Ovary (tissue), 9 donors: ENCODE measurements around the gene JPH3. TPM values are rescaled to one million over a fixed set of nuclear protein-coding genes. Genes with fewer than 3 reads are reported as not detected.
A peak's percentile ranks its signal among the peaks of the same experiment; 100 is the strongest.

Experiments
- DNase-seq, 5 donors: peaks; one replicate each; pipeline ENCODE4 v3.0.0-alpha.2; 2019 to 2020
- H3K27ac ChIP-seq, 2 donors: fragments of 200-600 bp; one replicate each; pipeline versions ENCODE4 v1.5.1 to v1.8.0; 2019 to 2022
- H3K27me3 ChIP-seq: fragments of 200-600 bp; one replicate; pipeline ENCODE4 v1.8.0; 2022
- H3K36me3 ChIP-seq: fragments of 200-600 bp; sonication (generic); one replicate; pipeline ENCODE4 v1.5.1; 2019
- H3K4me1 ChIP-seq: one replicate; pipeline ENCODE4 v1.8.1; 2013; ENCODE audit warnings: mild to moderate bottlenecking, moderate library complexity; ENCODE audit not compliant: insufficient read depth
- H3K4me3 ChIP-seq: fragments of 200-600 bp; sonication (generic); one replicate; pipeline ENCODE4 v1.5.1; 2017
- H3K9me3 ChIP-seq, 2 donors: fragments of 200-600 bp in 1 of 2; sonication (generic) in 1 of 2; one replicate each; pipeline versions ENCODE4 v1.5.1 to v1.8.1; 2013 to 2019; ENCODE audit warnings: mild to moderate bottlenecking in 1 of 2, moderate library complexity in 1 of 2
- CTCF ChIP-seq, 3 donors: fragments of 450-650 bp in 2 of 3; fragments of 200-600 bp in 1 of 3; IDR thresholded peaks; one replicate each; pipeline versions ENCODE4 v1.5.1 to v1.8.0; 2016 to 2022; ENCODE audit warnings: antibody characterized with exemption in 3 of 3, mild to moderate bottlenecking in 1 of 3
- EP300 ChIP-seq: sonication (generic); formaldehyde crosslinking; IDR thresholded peaks from one replicate; pipeline ENCODE4 v1.6.1; 2017; ENCODE audit warnings: antibody characterized with exemption
- POLR2A ChIP-seq: fragments of 450-650 bp; IDR thresholded peaks from one replicate; pipeline ENCODE4 v1.6.1; 2017; ENCODE audit warnings: antibody characterized with exemption, mild to moderate bottlenecking, moderate library complexity
- WGBS, 3 donors: extraction: QIAGEN DNeasy Blood & Tissue Kit in 1 of 3; methylation state at CpG; one replicate each; pipeline versions ENCODE4 v1.1.5 to v1.1.7; 2013 to 2017; 5-methylcytosine and 5-hydroxymethylcytosine counted together
- intact Hi-C, 4 donors: fragments of 100-400 bp; cut with DNase I; formaldehyde crosslinking; loops; one replicate each; pipeline versions ENCODE4 v1.11.0 to v1.15.1; 2022 to 2023
- polyA plus RNA-seq, 2 donors: library from polyadenylated mRNA; stranded (reverse); fragments of 200-250 nt in 1 of 2; fragments of 350-450 nt in 1 of 2; fragmentation: Illumina TruSeq in 1 of 2; extraction: RNeasy Lipid Tissue Mini Kit (QIAGEN cat#74804) in 1 of 2; gene quantifications; one replicate each; pipeline ENCODE4 v1.2.3, GENCODE V29; 2013 to 2014
- total RNA-seq, 7 donors: library from RNA; depleted of rRNA in 2 of 7; stranded (reverse); fragments of >200 nt in 2 of 7; fragmentation: NEBNext Ultra II Directional in 3 of 7; extraction: Animal tissue kit (Norgen Biotek cat#: 25700) in 3 of 7; gene quantifications; one replicate each; pipeline versions ENCODE4 v1.1.0 to v1.2.4, GENCODE V29; 2016 to 2023
- donor health status: DM: no; HTN: no; CAD: no; lungs with moderate emphysema.
- donor health status: DM: no; HTN: no; CAD: no.
- donor health status: Bipolar disorder and iron deficiency.
- donor health status: DM: yes; HTN: yes; CAD: no.
- donor health status: DM: no; HTN: no; CAD: no.
- donor health status: DM: yes; HTN: yes; CAD: no.

JPH3 gene
- total and polyA plus RNA-seq, 9 donors: 0.11 to 0.62 (median 0.30) TPM; not detected in 3

- DNase-seq: no peak
- Histone ChIP-seq H3K36me3 (no peaks in the 10 kb centered on the region), H3K27ac (no peak overlapping the region), H3K9me3 (no peaks in the 10 kb centered on the region), H3K27me3 (peaks cover 5% of the 10 kb centered on the region), H3K4me3 (no peak overlapping the region), H3K4me1 (peaks cover 1% of the 10 kb centered on the region)
- WGBS, 3 donors: 65 to 78% (median 69%) methylated on average over 13 of the region's 13 CpGs
- intact Hi-C loops: no loop called here
- no peak for TF ChIP-seq POLR2A
- TF ChIP-seq EP300: no peak
- no peak for TF ChIP-seq CTCF (IDR thresholded peaks at IDR 0.05)
These were observed 5.6 kb downstream of the JPH3 start for GRCh38 chr16:87607871-87608270.

- Histone ChIP-seq H3K9me3 (no peaks in the 10 kb centered on the region), H3K27me3 (peaks cover 4% of the 10 kb centered on the region), H3K4me3 (no peak overlapping the region), H3K36me3 (no peaks in the 10 kb centered on the region), H3K27ac (no peak overlapping the region), H3K4me1 (no peaks in the 10 kb centered on the region)
- DNase-seq: peak; percentile 46 to 81 (median 78)
- WGBS, 3 donors: 31 to 42% (median 32%) methylated on average over 20 of the region's 20 CpGs
- intact Hi-C loops: no loop called here
- TF ChIP-seq EP300 (no peak), CTCF (IDR thresholded peaks at IDR 0.05) (no peak), POLR2A (no peak)
These were observed 6.2 kb downstream of the JPH3 start for GRCh38 chr16:87608400-87608985.

- Histone ChIP-seq H3K36me3 (no peaks in the 10 kb centered on the region), H3K9me3 (no peaks in the 10 kb centered on the region), H3K27me3 (no peaks in the 10 kb centered on the region), H3K27ac (no peak overlapping the region), H3K4me3 (no peak overlapping the region), H3K4me1 (no peaks in the 10 kb centered on the region)
- 63 to 75% (median 71%) methylated on average over 9 of the region's 9 CpGs for WGBS, 3 donors
- intact Hi-C loops: no loop called here
- TF ChIP-seq EP300 (no peak), CTCF (IDR thresholded peaks at IDR 0.05) (no peak), POLR2A (no peak)
- no peak for DNase-seq
These were observed 7.7 kb downstream of the JPH3 start for GRCh38 chr16:87610026-87610425.

- H3K4me3 ChIP-seq: no peak overlapping the region
- no peak for TF ChIP-seq POLR2A
- TF ChIP-seq EP300: no peak
- TF ChIP-seq CTCF (IDR thresholded peaks at IDR 0.05): no peak
- H3K4me1 ChIP-seq: no peaks in the 10 kb centered on the region
- H3K27me3 ChIP-seq: no peaks in the 10 kb centered on the region
- no peaks in the 10 kb centered on the region for H3K36me3 ChIP-seq
- WGBS, 3 donors: 74 to 89% (median 80%) methylated on average over 6 of the region's 6 CpGs
- no peaks in the 10 kb centered on the region for H3K9me3 ChIP-seq
- intact Hi-C loops: no loop called here
- DNase-seq: no peak
- H3K27ac ChIP-seq: no peak overlapping the region
These were observed 9.1 kb downstream of the JPH3 start for GRCh38 chr16:87611456-87611855.
